SK-N-SH treated with all-trans-retinoic acid at 6 μM for 48 hours (cell line): ENCODE data around the gene XK.

Source experiments
- OSR1 ChIP-seq: fragments of 250-450 bp; sonication (Bioruptor Pico); IDR thresholded peaks from 2 replicates; pipeline ENCODE4 v1.8.0; 2022; ENCODE audit warnings: moderate library complexity, mild to moderate bottlenecking, inconsistent platforms
- RARB ChIP-seq: fragments of 250-450 bp; sonication (Bioruptor Pico); IDR thresholded peaks from 2 replicates; pipeline ENCODE4 v1.8.0; 2021; ENCODE audit warnings: mild to moderate bottlenecking, moderate library complexity
- ZFP30 ChIP-seq: fragments of 450-650 bp; formaldehyde crosslinking; IDR thresholded peaks from 2 replicates; pipeline ENCODE4 v1.5.0; 2022; ENCODE audit warnings: mild to moderate bottlenecking, moderate library complexity
- TF ChIP-seq, protein P1 (sequence below): fragments of 250-450 bp; sonication (Bioruptor Pico); IDR thresholded peaks from 2 replicates; pipeline ENCODE4 v1.5.1; 2021; ENCODE audit warnings: mild to moderate bottlenecking, moderate library complexity

DNA sequence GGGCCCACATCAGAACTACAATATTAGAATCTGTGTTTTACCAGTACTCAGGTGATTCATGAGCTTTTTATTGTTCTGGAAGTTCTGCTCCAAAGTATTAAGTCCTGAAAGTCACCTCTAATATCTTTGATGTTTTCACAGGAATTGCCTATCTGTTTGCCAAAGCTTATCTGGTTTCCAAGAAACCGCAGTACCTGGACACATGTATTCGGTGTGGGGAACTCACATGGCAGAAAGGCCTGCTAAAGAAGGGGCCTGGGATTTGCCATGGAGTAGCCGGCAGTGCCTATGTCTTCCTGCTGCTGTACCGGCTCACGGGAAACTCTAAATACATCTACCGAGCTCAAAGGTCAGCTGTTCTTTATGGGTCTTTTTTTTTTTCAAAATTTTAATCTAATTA, 18.4 kb upstream of the XK start:
- TF ChIP-seq ZFP30 (CRISPR knock-in tag) (no peak), OSR1 (no peak), RARB (CRISPR knock-in tag) (no peak)
- TF ChIP-seq, protein P1, sequence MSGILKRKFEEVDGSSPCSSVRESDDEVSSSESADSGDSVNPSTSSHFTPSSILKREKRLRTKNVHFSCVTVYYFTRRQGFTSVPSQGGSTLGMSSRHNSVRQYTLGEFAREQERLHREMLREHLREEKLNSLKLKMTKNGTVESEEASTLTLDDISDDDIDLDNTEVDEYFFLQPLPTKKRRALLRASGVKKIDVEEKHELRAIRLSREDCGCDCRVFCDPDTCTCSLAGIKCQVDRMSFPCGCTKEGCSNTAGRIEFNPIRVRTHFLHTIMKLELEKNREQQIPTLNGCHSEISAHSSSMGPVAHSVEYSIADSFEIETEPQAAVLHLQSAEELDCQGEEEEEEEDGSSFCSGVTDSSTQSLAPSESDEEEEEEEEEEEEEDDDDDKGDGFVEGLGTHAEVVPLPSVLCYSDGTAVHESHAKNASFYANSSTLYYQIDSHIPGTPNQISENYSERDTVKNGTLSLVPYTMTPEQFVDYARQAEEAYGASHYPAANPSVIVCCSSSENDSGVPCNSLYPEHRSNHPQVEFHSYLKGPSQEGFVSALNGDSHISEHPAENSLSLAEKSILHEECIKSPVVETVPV (CRISPR knock-in tag): no peak
